Hepatocyte (in vitro differentiated cells): ENCODE results near the gene RASGRF1. TPM values are rescaled to one million over a fixed set of nuclear protein-coding genes. Genes with fewer than 3 reads are reported as not detected.

Experiments used
- DNase-seq: peaks from one replicate; pipeline ENCODE4 v3.0.0-alpha.2; 2016; ENCODE audit warnings: low spot score
- H2AFZ ChIP-seq: fragments of 200-600 bp; sonication (generic); 2 replicates; pipeline ENCODE4 v1.6.0; 2016; ENCODE audit warnings: antibody characterized with exemption, mild to moderate bottlenecking
- H3K27ac ChIP-seq: fragments of 200-600 bp; sonication (generic); 2 replicates; pipeline ENCODE4 v1.5.1; 2016; ENCODE audit warnings: mild to moderate bottlenecking
- H3K27me3 ChIP-seq: fragments of 200-600 bp; sonication (generic); 2 replicates; pipeline ENCODE4 v1.6.1; 2016
- H3K36me3 ChIP-seq: fragments of 200-600 bp; sonication (generic); replicated peaks from 2 replicates; pipeline ENCODE4 v1.5.1; 2016; ENCODE audit warnings: low read depth; ENCODE audit not compliant: insufficient read depth
- H3K4me1 ChIP-seq: fragments of 200-600 bp; sonication (generic); 2 replicates; pipeline ENCODE4 v1.5.1; 2016; ENCODE audit warnings: mild to moderate bottlenecking, moderate library complexity; ENCODE audit not compliant: insufficient read depth
- H3K4me2 ChIP-seq: fragments of 200-600 bp; sonication (generic); 2 replicates; pipeline ENCODE4 v1.6.0; 2016
- H3K4me3 ChIP-seq: fragments of 200-600 bp; sonication (generic); 2 replicates; pipeline ENCODE4 v1.5.1; 2016; ENCODE audit warnings: mild to moderate bottlenecking
- H3K79me2 ChIP-seq: fragments of 200-600 bp; sonication (generic); 2 replicates; pipeline ENCODE4 v1.6.0; 2017; ENCODE audit warnings: mild to moderate bottlenecking
- H3K9me2 ChIP-seq: fragments of 200-600 bp; sonication (generic); replicated peaks from 2 replicates; pipeline ENCODE4 v1.6.0; 2017; ENCODE audit warnings: mild to moderate bottlenecking; ENCODE audit not compliant: insufficient read depth
- H3K9me3 ChIP-seq: fragments of 200-600 bp; sonication (generic); 2 replicates; pipeline ENCODE4 v1.5.1; 2016; ENCODE audit warnings: low read depth, mild to moderate bottlenecking
- H4K20me1 ChIP-seq: fragments of 200-600 bp; sonication (generic); 2 replicates; pipeline ENCODE4 v1.6.0; 2016; ENCODE audit warnings: mild to moderate bottlenecking; ENCODE audit not compliant: insufficient read depth, poor library complexity, severe bottlenecking
- CTCF ChIP-seq: fragments of 200-600 bp; sonication (generic); IDR thresholded peaks from 2 replicates; pipeline ENCODE4 v1.5.1; 2016; ENCODE audit warnings: antibody characterized with exemption, mild to moderate bottlenecking; ENCODE audit not compliant: poor library complexity
- EZH2 ChIP-seq: fragments of 200-600 bp; sonication (generic); IDR thresholded peaks from 2 replicates; pipeline ENCODE4 v1.6.1; 2016; ENCODE audit warnings: antibody characterized with exemption, mild to moderate bottlenecking, borderline replicate concordance
- EZH2phosphoT487 ChIP-seq: fragments of 200-600 bp; sonication (generic); IDR thresholded peaks from one replicate; pipeline ENCODE4 v1.6.1; 2018; ENCODE audit warnings: antibody characterized with exemption, mild to moderate bottlenecking, low read depth, moderate library complexity; ENCODE audit not compliant: unreplicated experiment, severe bottlenecking
- WGBS: methylation state at CpG from one replicate; pipeline ENCODE4 v1.1.6; 2016; ENCODE audit warnings: low lambda C conversion rate; ENCODE audit errors: missing lambda C conversion rate; 5-methylcytosine and 5-hydroxymethylcytosine counted together
- polyA plus RNA-seq: library from polyadenylated mRNA; unstranded; fragments of >200 nt; fragmentation: Nextera tagmentation; extraction: Ambion mirVana; gene quantifications from 2 replicates; pipeline ENCODE4 v1.2.1, GENCODE V29; 2016
- total RNA-seq: library from RNA; depleted of rRNA; stranded (reverse); fragments of >200 nt; gene quantifications from 2 replicates; pipeline ENCODE4 v1.2.3, GENCODE V29; 2014

Gene RASGRF1
- total and polyA plus RNA-seq, 2 experiments from 2014 or later: 0.52 to 1.5 TPM

DNA sequence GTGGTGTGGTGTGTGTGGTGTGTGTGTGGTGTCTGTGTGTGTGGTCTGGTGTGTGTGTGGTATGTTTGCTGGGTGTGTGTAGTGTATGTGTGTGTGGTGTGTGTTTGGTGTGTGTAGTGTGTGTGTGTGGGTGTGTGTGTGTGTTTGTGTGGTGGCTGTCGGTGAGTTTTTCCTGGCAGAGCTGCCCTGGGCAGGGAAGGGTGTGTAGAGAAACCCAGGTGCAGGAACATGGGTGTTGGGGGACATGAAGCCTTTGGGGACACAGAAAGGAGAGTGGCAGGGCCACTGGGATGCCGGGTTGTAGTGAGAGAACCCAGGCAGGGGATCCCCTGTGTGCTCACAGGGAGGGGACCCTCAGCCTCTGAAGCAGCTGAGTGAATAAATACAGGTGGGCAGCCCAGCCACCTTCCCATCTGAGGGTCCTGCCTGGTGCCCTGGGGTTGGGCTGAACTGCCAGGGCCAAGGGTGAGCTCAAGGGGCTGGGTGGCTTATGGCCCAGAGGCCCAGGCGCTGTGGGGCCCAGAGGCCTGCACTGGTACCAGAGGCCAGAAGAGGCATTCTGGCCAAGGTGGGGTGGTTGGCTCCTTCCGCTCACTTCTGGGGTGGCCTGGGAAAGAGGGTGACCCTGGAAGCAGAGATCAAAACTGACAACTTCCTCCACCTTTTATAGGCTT is 97.2 kb downstream of the RASGRF1 start:
- Histone ChIP-seq H4K20me1 (no peaks in the 10 kb centered on the region), H3K79me2 (no peaks in the 10 kb centered on the region), H3K9me2 (no peaks in the 10 kb centered on the region), H2AFZ (no peak overlapping the region), H3K4me3 (no peak overlapping the region), H3K9me3 (no peaks in the 10 kb centered on the region), H3K36me3 (no peaks in the 10 kb centered on the region), H3K4me2 (peak overlapping the region; percentile 45), H3K27me3 (no peaks in the 10 kb centered on the region), H3K27ac (peak overlapping the region; percentile 96), H3K4me1 (peaks cover 35% of the 10 kb centered on the region)
- WGBS: 76% methylated on average over 4 of the region's 4 CpGs
- no peak for TF ChIP-seq EZH2
- TF ChIP-seq CTCF: no peak
- no peak for TF ChIP-seq EZH2phosphoT487
- DNase-seq: no peak

DNA sequence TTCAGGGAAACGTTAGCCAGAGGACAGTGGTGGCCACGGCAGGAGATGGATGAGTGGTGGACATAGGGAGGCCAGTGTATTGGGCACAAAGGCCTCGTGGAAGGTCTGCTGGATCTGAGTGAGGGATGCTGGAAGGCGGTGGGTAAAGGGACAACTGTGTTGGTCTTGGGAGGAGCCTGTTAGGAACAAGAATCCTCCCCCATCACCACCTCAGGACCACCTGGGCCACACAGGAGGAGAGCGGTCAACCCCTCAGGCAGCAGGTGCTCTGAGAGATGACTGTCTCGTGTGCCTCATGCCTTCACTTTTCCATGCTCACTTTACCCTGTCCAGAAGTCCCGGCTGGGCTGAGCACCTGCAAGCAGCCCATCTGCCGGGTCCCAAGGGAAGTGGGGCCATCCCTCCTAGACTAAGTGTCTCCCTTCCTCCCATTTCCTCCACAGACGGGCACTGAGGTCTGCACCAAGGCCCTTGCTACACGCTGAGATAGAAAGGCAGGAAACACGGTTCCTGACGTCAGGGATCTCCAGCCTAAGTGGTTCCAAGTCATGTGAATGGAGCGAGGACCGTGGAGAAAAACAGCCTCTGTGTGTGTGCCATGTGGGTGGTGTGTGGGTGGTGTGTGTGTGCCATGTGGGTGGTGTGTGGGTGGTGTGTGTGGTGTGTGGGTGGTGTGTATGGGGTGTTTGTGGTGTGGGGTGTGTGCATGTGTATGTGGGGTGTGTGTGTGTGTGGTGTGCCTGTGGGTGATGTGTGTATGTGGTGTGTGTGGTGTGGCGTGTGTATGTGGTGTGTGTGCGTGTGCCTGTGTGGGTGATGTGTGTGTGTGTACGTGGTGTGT is 97.9 kb downstream of the RASGRF1 start:
- no peaks in the 10 kb centered on the region for H3K79me2 ChIP-seq
- TF ChIP-seq EZH2 (no peak), EZH2phosphoT487 (no peak), CTCF (no peak)
- H3K27me3 ChIP-seq: no peaks in the 10 kb centered on the region
- 89% methylated on average over 15 of the region's 17 CpGs for WGBS
- H3K4me1 ChIP-seq: peaks cover 42% of the 10 kb centered on the region
- no peaks in the 10 kb centered on the region for H4K20me1 ChIP-seq
- H2AFZ ChIP-seq: no peak overlapping the region
- H3K9me2 ChIP-seq: no peaks in the 10 kb centered on the region
- DNase-seq: no peak
- H3K27ac ChIP-seq: peak overlapping the region; percentile 96
- no peaks in the 10 kb centered on the region for H3K9me3 ChIP-seq
- no peaks in the 10 kb centered on the region for H3K36me3 ChIP-seq
- no peak overlapping the region for H3K4me3 ChIP-seq
- H3K4me2 ChIP-seq: no peak overlapping the region

GRCh38 chr15:78991879-78992278 is 98.7 kb downstream of the RASGRF1 start:
- peaks cover 42% of the 10 kb centered on the region for H3K4me1 ChIP-seq
- no peak for DNase-seq

More at GRCh38 chr15:78991879-78992278, 98.7 kb downstream of the RASGRF1 start:
- H3K9me2 ChIP-seq: no peaks in the 10 kb centered on the region
- H3K9me3 ChIP-seq: no peaks in the 10 kb centered on the region
- TF ChIP-seq EZH2phosphoT487 (no peak), EZH2 (no peak), CTCF (no peak)
- H3K27me3 ChIP-seq: no peaks in the 10 kb centered on the region
- 96% methylated on average over 10 of the region's 15 CpGs for WGBS
- H3K27ac ChIP-seq: no peak overlapping the region
- H3K4me2 ChIP-seq: no peak overlapping the region
- no peak overlapping the region for H3K4me3 ChIP-seq
- no peaks in the 10 kb centered on the region for H3K36me3 ChIP-seq
- no peak overlapping the region for H2AFZ ChIP-seq
- no peaks in the 10 kb centered on the region for H4K20me1 ChIP-seq
- H3K79me2 ChIP-seq: no peaks in the 10 kb centered on the region
